MM.1S (cell line): ENCODE results near the gene PDZD8.

Experiments
- DNase-seq: peaks from one replicate; pipeline ENCODE4 v3.0.0-alpha.2; 2015
- H2AFZ ChIP-seq: fragments of 300-600 bp; sonication (generic); 2 replicates; pipeline ENCODE4 v1.6.0; 2016; ENCODE audit warnings: antibody characterized with exemption, low read length
- H3F3A ChIP-seq: fragments of 300-600 bp; sonication (generic); 2 replicates; pipeline ENCODE4 v1.6.1; 2016; ENCODE audit warnings: mild to moderate bottlenecking, antibody characterized with exemption, low read length, moderate library complexity, mixed read lengths; ENCODE audit not compliant: insufficient read depth
- H3K27ac ChIP-seq: fragments of 300-600 bp; sonication (generic); 2 replicates; pipeline ENCODE4 v1.5.1; 2016; ENCODE audit warnings: mild to moderate bottlenecking, low read length
- H3K27me3 ChIP-seq: fragments of 300-600 bp; sonication (generic); replicated peaks from 2 replicates; pipeline ENCODE4 v1.6.0; 2016; ENCODE audit warnings: low read length; ENCODE audit not compliant: insufficient read depth
- H3K36me3 ChIP-seq: fragments of 300-600 bp; sonication (generic); replicated peaks from 2 replicates; pipeline ENCODE4 v1.6.1; 2016; ENCODE audit warnings: mild to moderate bottlenecking, low read length, mixed read lengths; ENCODE audit not compliant: insufficient read depth
- H3K4me1 ChIP-seq: fragments of 300-600 bp; sonication (generic); 2 replicates; pipeline ENCODE4 v1.6.1; 2016; ENCODE audit warnings: low read length, mixed read lengths
- H3K4me2 ChIP-seq: fragments of 300-600 bp; sonication (generic); 2 replicates; pipeline ENCODE4 v1.6.0; 2016; ENCODE audit warnings: low read depth, low read length
- H3K4me3 ChIP-seq: fragments of 300-600 bp; sonication (generic); 2 replicates; pipeline ENCODE4 v1.5.1; 2016; ENCODE audit warnings: low read length, mixed read lengths
- H3K79me2 ChIP-seq: fragments of 300-600 bp; sonication (generic); 2 replicates; pipeline ENCODE4 v1.6.1; 2016; ENCODE audit warnings: mixed run types, low read length, mixed read lengths
- H3K9ac ChIP-seq: fragments of 300-600 bp; sonication (generic); 2 replicates; pipeline ENCODE4 v1.6.1; 2016; ENCODE audit warnings: low read length, mixed read lengths
- H3K9me2 ChIP-seq: fragments of 300-600 bp; sonication (generic); replicated peaks from 2 replicates; pipeline ENCODE4 v1.6.1; 2016; ENCODE audit warnings: mild to moderate bottlenecking, low read length, mixed read lengths; ENCODE audit not compliant: insufficient read depth
- H3K9me3 ChIP-seq: fragments of 300-600 bp; sonication (generic); replicated peaks from 2 replicates; pipeline ENCODE4 v1.6.1; 2016; ENCODE audit warnings: mild to moderate bottlenecking, low read length, mixed read lengths; ENCODE audit not compliant: insufficient read depth
- H4K20me1 ChIP-seq: fragments of 300-600 bp; sonication (generic); 2 replicates; pipeline ENCODE4 v1.6.1; 2016; ENCODE audit warnings: mild to moderate bottlenecking, low read length, moderate library complexity, mixed read lengths; ENCODE audit not compliant: insufficient read depth
- EZH2 ChIP-seq: fragments of 300-600 bp; sonication (generic); optimal IDR thresholded peaks from 2 replicates; pipeline ENCODE3; 2017; ENCODE audit warnings: low read depth, mild to moderate bottlenecking, antibody characterized with exemption, low read length, mixed read lengths
- EZH2phosphoT487 ChIP-seq: fragments of 300-600 bp; sonication (generic); IDR thresholded peaks from 2 replicates; pipeline ENCODE4 v1.6.1; 2018; ENCODE audit warnings: antibody characterized with exemption, low read length
- TF ChIP-seq, protein P1 (sequence below): fragments of 300-600 bp; sonication (generic); IDR thresholded peaks from 2 replicates; pipeline ENCODE4 v1.5.1; 2016; ENCODE audit warnings: antibody characterized with exemption, low read length, mixed read lengths

The PDZD8 gene

DNA sequence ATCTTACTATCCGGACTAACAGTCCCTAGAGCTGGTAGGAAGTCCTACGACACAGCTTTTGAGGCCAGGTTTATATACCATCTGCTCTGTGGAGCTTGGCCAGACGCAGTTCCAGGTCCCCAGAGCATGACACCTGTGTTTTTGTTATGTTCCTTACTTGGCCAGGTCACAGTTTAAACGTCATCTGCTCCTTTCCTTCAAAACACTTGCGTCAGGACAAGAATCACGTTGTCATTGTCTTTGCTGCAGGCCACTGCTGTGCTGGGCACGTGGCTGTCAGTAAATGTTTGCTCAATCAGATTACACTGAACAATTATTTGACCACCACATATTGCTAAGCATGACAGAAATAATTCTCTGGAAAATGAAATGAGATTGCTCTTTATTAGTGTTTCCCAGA is 110.5 kb downstream of the PDZD8 start:
- H3K27ac ChIP-seq, result no peak overlapping the region
- no peaks in the 10 kb centered on the region for H3K27me3 ChIP-seq

DNA sequence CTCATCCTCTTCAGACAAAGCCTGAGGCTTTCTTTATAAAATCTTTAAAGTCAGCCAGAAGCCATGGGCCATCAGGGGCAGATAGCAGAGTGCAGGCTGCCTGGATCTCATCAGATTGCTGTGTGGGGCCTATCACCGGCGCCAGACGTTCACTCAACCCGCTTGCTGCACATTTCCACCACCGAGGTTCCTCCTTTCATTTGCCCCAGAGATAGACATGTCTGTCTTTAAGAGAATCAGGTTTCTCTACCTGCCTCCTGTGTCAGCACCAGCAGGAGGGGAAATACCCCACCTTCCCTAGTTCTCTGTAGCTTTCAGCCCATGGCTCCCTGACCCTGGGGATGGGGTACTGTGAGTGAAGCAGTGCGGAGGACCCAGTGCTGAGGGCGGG is 112.3 kb downstream of the PDZD8 start:
- DNase-seq, result no peak
- H3K79me2 ChIP-seq, result no peaks in the 10 kb centered on the region
- no peak overlapping the region for H3K9ac ChIP-seq
- H3K4me3 ChIP-seq, result no peak overlapping the region
- no peaks in the 10 kb centered on the region for H3K36me3 ChIP-seq
- H3K27me3 ChIP-seq, result no peaks in the 10 kb centered on the region
- H4K20me1 ChIP-seq, result no peaks in the 10 kb centered on the region
- no peak overlapping the region for H2AFZ ChIP-seq
- H3K9me3 ChIP-seq, result no peaks in the 10 kb centered on the region
- no peak overlapping the region for H3K4me2 ChIP-seq
- H3K27ac ChIP-seq, result no peak overlapping the region
- H3F3A ChIP-seq, result no peaks in the 10 kb centered on the region
- H3K4me1 ChIP-seq, result no peaks in the 10 kb centered on the region
- TF ChIP-seq, protein P1, sequence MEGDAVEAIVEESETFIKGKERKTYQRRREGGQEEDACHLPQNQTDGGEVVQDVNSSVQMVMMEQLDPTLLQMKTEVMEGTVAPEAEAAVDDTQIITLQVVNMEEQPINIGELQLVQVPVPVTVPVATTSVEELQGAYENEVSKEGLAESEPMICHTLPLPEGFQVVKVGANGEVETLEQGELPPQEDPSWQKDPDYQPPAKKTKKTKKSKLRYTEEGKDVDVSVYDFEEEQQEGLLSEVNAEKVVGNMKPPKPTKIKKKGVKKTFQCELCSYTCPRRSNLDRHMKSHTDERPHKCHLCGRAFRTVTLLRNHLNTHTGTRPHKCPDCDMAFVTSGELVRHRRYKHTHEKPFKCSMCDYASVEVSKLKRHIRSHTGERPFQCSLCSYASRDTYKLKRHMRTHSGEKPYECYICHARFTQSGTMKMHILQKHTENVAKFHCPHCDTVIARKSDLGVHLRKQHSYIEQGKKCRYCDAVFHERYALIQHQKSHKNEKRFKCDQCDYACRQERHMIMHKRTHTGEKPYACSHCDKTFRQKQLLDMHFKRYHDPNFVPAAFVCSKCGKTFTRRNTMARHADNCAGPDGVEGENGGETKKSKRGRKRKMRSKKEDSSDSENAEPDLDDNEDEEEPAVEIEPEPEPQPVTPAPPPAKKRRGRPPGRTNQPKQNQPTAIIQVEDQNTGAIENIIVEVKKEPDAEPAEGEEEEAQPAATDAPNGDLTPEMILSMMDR, result no peak
- no peak for TF ChIP-seq EZH2phosphoT487
- TF ChIP-seq EZH2, result no peak
- no peaks in the 10 kb centered on the region for H3K9me2 ChIP-seq

More for the DNA sequence above, 110.5 kb downstream of the PDZD8 start:
- Histone ChIP-seq H3K9me2 (no peaks in the 10 kb centered on the region), H3F3A (no peaks in the 10 kb centered on the region), H3K4me1 (no peaks in the 10 kb centered on the region), H3K4me3 (no peak overlapping the region), H3K9ac (no peak overlapping the region), H4K20me1 (no peaks in the 10 kb centered on the region), H2AFZ (no peak overlapping the region), H3K4me2 (no peak overlapping the region), H3K9me3 (no peaks in the 10 kb centered on the region), H3K36me3 (no peaks in the 10 kb centered on the region), H3K79me2 (no peaks in the 10 kb centered on the region)
- TF ChIP-seq EZH2phosphoT487 (no peak), EZH2 (no peak)
- TF ChIP-seq, protein P1, result no peak
- no peak for DNase-seq

DNA sequence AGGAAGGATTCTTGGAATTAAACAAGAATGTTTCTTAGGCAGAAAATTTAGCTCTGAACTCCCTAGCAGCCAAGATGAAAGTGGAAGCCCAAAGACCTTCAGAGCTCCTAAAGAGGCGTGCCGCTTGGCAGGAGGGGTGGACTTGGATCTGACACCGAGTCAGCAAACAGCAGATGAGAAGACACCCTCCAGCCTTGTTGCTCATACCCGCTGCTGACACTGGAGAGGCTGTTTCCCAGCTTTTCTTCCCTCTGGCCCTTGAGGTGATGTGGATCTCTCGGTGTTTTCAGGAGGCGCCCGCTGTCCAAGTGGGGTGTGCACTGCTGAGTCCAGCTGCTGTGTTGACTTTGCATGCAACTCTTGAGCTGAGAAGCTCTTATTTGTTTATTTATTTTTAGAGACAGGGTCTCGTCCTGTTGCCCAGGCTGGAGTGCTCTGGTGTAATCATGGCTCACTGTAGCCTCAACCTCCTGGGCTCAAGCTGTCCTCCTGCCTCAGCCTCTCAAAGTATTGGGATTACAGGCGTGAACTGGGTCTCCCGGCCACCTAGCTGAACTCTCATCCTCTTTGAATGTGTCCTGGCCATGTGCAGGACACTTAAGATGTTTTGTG is 112.8 kb downstream of the PDZD8 start:
- Histone ChIP-seq H2AFZ (no peak overlapping the region), H3K4me3 (no peak overlapping the region), H3K27ac (no peak overlapping the region), H3K36me3 (no peaks in the 10 kb centered on the region), H3K9me3 (no peaks in the 10 kb centered on the region), H3F3A (no peaks in the 10 kb centered on the region), H3K79me2 (no peaks in the 10 kb centered on the region), H3K27me3 (no peaks in the 10 kb centered on the region), H4K20me1 (no peaks in the 10 kb centered on the region), H3K9ac (no peak overlapping the region), H3K4me1 (no peaks in the 10 kb centered on the region), H3K4me2 (no peak overlapping the region), H3K9me2 (no peaks in the 10 kb centered on the region)
- DNase-seq, result no peak
- no peak for TF ChIP-seq EZH2phosphoT487
- TF ChIP-seq EZH2, result no peak
- TF ChIP-seq, protein P1, result no peak
